K562 (cell line): ENCODE measurements around the gene KLHL14.
"Not testable (repeated sequence)": the region's sequence is repeated elsewhere in the genome, so short reads cannot be mapped to it uniquely, and the experiment has no call there.

ENCODE experiments used
- XRCC3 ChIP-seq: fragments of 450-650 bp; IDR thresholded peaks from 2 replicates; pipeline ENCODE4 v1.6.1; 2017; ENCODE audit warnings: mild to moderate bottlenecking, moderate library complexity
- TF ChIP-seq, protein P1 (sequence below), 3 experiments: IDR thresholded peaks in 2 of 3; conservative IDR thresholded peaks in 1 of 3; 2 replicates each; pipeline ENCODE4 v1.5.1; 2011 to 2012; ENCODE audit warnings: low read length in 3 of 3, mild to moderate bottlenecking in 3 of 3, control low read depth in 2 of 3, improper control_type of control experiment in 1 of 3, inconsistent platforms in 1 of 3, low read depth in 1 of 3, mixed read lengths in 1 of 3, moderate library complexity in 1 of 3; ENCODE audit not compliant: insufficient read depth in 2 of 3
- TF ChIP-seq, protein P2 (sequence below): sonication (generic); formaldehyde crosslinking; IDR thresholded peaks from 2 replicates; pipeline ENCODE4 v1.8.0; 2022; ENCODE audit warnings: missing genetic modification reagents, mild to moderate bottlenecking, borderline replicate concordance
- TF ChIP-seq, protein P3 (sequence below): sonication (generic); formaldehyde crosslinking; IDR thresholded peaks from 2 replicates; pipeline ENCODE4 v1.8.1; 2023; ENCODE audit warnings: mild to moderate bottlenecking, missing genetic modification reagents

DNA sequence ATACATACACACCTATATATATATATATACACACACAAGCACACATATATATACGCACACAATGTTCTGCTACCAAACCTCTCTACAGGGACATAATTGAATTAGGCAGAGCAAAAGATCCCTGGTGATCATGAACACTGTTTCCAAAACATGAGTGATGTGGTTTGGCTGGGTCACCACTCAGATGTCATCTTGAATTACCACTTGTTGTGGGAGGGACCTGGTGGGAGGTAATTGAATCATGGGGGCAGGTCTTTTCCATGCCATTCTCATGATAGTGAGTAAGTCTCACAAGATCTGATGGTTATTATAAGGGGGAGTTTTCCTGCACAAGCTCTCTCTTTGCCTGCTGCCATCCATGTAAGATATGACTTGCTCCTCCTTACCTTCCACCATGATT lies 135.2 kb downstream of the KLHL14 start:
- TF ChIP-seq, protein P1, sequence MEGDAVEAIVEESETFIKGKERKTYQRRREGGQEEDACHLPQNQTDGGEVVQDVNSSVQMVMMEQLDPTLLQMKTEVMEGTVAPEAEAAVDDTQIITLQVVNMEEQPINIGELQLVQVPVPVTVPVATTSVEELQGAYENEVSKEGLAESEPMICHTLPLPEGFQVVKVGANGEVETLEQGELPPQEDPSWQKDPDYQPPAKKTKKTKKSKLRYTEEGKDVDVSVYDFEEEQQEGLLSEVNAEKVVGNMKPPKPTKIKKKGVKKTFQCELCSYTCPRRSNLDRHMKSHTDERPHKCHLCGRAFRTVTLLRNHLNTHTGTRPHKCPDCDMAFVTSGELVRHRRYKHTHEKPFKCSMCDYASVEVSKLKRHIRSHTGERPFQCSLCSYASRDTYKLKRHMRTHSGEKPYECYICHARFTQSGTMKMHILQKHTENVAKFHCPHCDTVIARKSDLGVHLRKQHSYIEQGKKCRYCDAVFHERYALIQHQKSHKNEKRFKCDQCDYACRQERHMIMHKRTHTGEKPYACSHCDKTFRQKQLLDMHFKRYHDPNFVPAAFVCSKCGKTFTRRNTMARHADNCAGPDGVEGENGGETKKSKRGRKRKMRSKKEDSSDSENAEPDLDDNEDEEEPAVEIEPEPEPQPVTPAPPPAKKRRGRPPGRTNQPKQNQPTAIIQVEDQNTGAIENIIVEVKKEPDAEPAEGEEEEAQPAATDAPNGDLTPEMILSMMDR (IDR thresholded peaks at IDR 0.05 in 2 of 3, conservative IDR thresholded peaks at IDR 0.05 in 1 of 3; ENCODE audit: insufficient read depth in 2 of 3, low read depth in 1 of 3, low read length in 3 of 3), result not testable (repeated sequence)
- TF ChIP-seq XRCC3, result not testable (repeated sequence)
- TF ChIP-seq, protein P2, sequence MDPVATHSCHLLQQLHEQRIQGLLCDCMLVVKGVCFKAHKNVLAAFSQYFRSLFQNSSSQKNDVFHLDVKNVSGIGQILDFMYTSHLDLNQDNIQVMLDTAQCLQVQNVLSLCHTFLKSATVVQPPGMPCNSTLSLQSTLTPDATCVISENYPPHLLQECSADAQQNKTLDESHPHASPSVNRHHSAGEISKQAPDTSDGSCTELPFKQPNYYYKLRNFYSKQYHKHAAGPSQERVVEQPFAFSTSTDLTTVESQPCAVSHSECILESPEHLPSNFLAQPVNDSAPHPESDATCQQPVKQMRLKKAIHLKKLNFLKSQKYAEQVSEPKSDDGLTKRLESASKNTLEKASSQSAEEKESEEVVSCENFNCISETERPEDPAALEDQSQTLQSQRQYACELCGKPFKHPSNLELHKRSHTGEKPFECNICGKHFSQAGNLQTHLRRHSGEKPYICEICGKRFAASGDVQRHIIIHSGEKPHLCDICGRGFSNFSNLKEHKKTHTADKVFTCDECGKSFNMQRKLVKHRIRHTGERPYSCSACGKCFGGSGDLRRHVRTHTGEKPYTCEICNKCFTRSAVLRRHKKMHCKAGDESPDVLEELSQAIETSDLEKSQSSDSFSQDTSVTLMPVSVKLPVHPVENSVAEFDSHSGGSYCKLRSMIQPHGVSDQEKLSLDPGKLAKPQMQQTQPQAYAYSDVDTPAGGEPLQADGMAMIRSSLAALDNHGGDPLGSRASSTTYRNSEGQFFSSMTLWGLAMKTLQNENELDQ (CRISPR knock-in tag), result not testable (repeated sequence)
- TF ChIP-seq, protein P3, sequence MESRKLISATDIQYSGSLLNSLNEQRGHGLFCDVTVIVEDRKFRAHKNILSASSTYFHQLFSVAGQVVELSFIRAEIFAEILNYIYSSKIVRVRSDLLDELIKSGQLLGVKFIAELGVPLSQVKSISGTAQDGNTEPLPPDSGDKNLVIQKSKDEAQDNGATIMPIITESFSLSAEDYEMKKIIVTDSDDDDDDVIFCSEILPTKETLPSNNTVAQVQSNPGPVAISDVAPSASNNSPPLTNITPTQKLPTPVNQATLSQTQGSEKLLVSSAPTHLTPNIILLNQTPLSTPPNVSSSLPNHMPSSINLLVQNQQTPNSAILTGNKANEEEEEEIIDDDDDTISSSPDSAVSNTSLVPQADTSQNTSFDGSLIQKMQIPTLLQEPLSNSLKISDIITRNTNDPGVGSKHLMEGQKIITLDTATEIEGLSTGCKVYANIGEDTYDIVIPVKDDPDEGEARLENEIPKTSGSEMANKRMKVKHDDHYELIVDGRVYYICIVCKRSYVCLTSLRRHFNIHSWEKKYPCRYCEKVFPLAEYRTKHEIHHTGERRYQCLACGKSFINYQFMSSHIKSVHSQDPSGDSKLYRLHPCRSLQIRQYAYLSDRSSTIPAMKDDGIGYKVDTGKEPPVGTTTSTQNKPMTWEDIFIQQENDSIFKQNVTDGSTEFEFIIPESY, result not testable (repeated sequence)
